K562 (cell line): ENCODE measurements around the gene PSMC2. TPM values are rescaled to one million over a fixed set of nuclear protein-coding genes. Genes with fewer than 3 reads are reported as not detected.

Source experiments
- MAFK ChIP-seq: IDR thresholded peaks from 2 replicates; pipeline ENCODE4 v1.6.1; 2011; ENCODE audit warnings: low read length, improper control_type of control experiment
- NR0B1 ChIP-seq: fragments of 450-650 bp; IDR thresholded peaks from one replicate; pipeline ENCODE4 v1.6.1; 2018; ENCODE audit warnings: mild to moderate bottlenecking, moderate library complexity; ENCODE audit not compliant: partially characterized antibody
- PRDM10 ChIP-seq: fragments of 450-650 bp; IDR thresholded peaks from 2 replicates; pipeline ENCODE4 v1.6.1; 2018; ENCODE audit not compliant: partially characterized antibody
- RHOXF2B ChIP-seq: fragments of 250-450 bp; sonication (Bioruptor Pico); conservative IDR thresholded peaks from 2 replicates; pipeline ENCODE4 v1.5.1; 2021
- THRB ChIP-seq: fragments of 450-650 bp; formaldehyde crosslinking; conservative IDR thresholded peaks from 2 replicates; pipeline ENCODE4 v1.4.0; 2022; ENCODE audit warnings: mild to moderate bottlenecking, missing genetic modification characterization
- XRCC3 ChIP-seq: fragments of 450-650 bp; IDR thresholded peaks from 2 replicates; pipeline ENCODE4 v1.6.1; 2017; ENCODE audit warnings: mild to moderate bottlenecking, moderate library complexity
- ZKSCAN8 ChIP-seq: fragments of 200-800 bp; sonication (Bioruptor generic); IDR thresholded peaks from 2 replicates; pipeline ENCODE4 v1.6.1; 2016; ENCODE audit warnings: missing genetic modification characterization, missing compliant biosample characterization
- ZNF407 ChIP-seq: fragments of 450-650 bp; IDR thresholded peaks from 2 replicates; pipeline ENCODE4 v1.6.1; 2016; ENCODE audit warnings: low read depth
- ZNF445 ChIP-seq: fragments of 250-450 bp; sonication (Bioruptor Pico); IDR thresholded peaks from 2 replicates; pipeline ENCODE4 v1.4.0; 2020; ENCODE audit warnings: low read depth, mild to moderate bottlenecking, moderate library complexity
- polyA plus RNA-seq, 8 experiments: library from polyadenylated mRNA; depleted of rRNA in 4 of 8; stranded (reverse) in 5 of 8; unstranded in 3 of 8; fragments of >200 nt; fragmentation: Nextera tagmentation in 2 of 8; fragmentation: Illumina TruSeq in 1 of 8; extraction: Ambion mirVana in 2 of 8; extraction: Trizol in 1 of 8; gene quantifications; 2 replicates each; pipeline versions ENCODE4 v1.2.1 to v1.2.3, GENCODE V29; 2011 to 2014; ENCODE audit warnings: inconsistent platforms in 1 of 8, missing spikeins in 1 of 8
- total RNA-seq, 7 experiments: library from RNA; depleted of rRNA in 6 of 7; stranded (reverse); fragments of >200 nt in 6 of 7; fragmentation: Illumina TruSeq in 2 of 7; extraction: Trizol in 2 of 7; gene quantifications; 2 replicates each; pipeline versions ENCODE4 v1.2.1 to v1.2.3, GENCODE V29; 2011 to 2021; ENCODE audit warnings: low replicate concordance in 1 of 7

Gene PSMC2
- total and polyA plus RNA-seq, 9 of the 15 experiments (the other 6 are each of a cell fraction or from before 2014, with no cell fraction given), result 316 to 1,105 (median 511) TPM

- TF ChIP-seq PRDM10 (peak; percentile 75), XRCC3 (no peak), ZNF407 (no peak), ZNF445 (no peak), THRB (no peak), RHOXF2B (CRISPR knock-in tag) (no peak), NR0B1 (no peak), MAFK (peak; percentile 80), ZKSCAN8 (CRISPR knock-in tag) (no peak)
These were observed at the start of gene PSMC2 (continued) for GRCh38 chr7:103347507-103348267.
